NCI-H524 treated with DMSO at 0.1 percent for 48 hours (cell line): ENCODE measurements around the gene AK5.
"Not testable (repeated sequence)": the region's sequence is repeated elsewhere in the genome, so short reads cannot be mapped to it uniquely, and the experiment has no call there.

Experiments used
- DNase-seq: peaks from one replicate; lab custom pipeline; 2025; lab: John Stamatoyannopoulos, UW

AK5 gene

DNA sequence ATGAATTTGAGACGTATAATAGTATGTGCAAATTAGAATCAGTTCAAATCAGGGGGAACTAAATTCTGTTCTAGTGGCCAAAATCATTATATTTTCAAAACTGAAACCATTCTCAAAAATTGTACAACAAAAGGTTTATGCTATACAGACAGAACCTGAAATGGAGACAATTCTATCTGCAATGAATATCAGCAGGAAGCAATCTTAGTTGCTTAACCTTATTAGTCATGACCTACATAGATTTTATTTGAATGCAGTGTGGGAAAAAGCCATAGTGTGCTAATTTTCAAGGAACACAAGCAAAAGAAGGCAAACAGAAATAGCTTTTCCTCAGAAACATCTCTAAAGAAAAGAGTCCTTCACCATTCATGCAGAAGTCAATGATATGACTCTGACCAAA is 6.5 kb downstream of the AK5 start:
- no peak for DNase-seq

DNA sequence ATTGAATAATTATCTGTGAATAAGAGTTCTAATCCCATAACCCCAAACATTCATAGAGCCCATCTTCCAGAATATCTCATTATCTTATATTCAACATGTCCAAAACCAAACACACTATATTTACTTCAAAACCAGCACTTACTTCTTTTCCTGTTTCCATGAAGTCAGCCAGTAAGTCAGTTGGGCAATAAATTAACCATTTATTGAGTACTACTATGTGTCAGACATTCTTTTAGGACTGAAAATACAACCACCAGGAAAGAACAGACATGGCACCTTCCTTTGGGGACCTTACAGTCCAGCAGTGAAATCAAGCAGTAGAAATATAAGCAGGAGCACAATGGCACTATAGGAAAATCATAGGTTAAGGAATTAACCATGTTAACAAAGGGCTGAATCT is 8.8 kb downstream of the AK5 start:
- no peak for DNase-seq

DNA sequence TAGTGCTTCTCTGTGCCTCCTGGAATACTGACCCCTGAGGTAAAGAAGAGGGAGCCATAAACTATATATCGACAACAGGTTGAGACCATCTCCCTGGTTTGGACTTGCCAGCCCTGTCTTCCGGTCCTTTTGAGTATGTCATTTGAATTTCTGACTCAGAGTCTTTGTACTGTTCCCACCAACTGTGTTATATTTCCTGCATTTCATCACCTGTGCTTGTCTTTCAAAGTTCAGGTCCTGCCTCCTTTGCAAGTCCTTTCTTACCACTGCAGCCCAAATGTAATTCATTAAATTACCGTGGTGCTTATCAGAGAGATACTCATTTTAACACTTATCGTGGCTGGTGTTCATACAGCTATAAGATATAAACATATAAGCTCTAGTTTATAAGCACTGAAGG is 10.7 kb downstream of the AK5 start:
- no peak for DNase-seq

DNA sequence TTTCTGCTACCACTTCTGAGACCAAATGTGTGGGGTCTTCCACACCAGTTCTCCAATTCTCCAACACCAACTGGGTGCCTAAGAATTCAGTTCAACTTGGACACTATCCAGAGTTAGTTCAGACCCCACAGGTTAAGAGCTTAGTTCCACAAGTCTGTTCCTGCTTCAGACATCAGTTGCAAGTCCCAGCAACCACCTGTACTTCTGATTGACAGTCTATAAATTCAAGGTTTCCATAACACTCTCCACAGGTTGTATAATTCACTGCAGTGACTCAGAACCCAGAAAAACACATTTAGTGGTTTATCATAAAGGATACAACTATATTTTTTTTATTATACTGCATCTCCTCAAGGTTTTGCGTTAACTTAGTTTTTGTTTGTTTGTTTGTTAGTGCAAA is 18.7 kb downstream of the AK5 start:
- DNase-seq: no peak

DNA sequence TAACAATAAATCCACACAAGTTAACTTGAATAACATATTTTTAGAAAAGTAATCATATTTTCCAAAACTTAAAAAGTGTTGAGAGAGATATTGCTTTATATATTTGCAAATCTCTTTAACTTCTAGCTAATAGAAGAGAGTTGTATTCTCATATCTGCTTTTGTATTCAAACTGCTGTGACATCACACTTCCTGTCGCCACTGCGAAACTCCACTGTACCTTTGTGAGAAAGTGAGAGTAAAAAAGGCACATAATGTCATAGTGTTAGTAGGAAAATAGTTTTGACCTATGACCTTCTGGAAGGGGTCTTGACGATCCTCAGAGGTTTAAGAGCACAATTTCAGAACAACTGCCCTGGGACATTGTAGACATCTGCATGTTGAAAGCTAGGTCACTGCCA is 21.6 kb downstream of the AK5 start:
- no peak for DNase-seq

DNA sequence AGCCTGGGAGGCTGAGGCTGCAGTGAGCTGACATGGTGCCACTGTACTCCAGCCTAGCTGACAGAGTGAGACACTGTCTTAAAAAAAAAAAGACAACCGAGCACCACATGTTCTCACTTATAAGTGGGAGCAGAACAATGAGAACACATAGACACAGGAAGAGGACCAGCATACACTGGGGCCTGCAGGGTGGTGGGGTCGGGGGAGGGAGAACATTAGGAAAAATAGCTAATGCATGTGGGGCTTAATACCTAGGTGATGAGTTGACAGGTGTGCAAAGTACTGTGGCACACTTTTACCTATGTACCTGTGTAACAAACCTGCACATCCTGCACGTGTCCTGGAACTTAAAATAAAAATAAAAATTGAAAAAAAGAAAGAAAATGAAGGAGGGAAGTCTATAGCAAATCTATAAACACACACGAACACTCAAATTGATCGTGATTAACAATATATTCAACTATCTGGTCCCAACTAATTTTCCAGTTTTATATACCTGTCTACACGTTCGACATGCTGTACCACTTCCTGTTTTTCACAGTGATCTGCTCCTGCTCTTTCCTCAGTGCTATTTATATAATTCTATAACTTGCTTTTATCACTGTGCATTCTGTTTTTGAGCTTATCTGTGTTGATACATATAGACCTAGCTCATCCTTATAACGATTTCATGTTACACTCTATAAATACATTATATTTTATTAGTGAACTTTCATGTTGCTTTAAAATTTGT is 27.2 kb downstream of the AK5 start:
- no peak for DNase-seq

DNA sequence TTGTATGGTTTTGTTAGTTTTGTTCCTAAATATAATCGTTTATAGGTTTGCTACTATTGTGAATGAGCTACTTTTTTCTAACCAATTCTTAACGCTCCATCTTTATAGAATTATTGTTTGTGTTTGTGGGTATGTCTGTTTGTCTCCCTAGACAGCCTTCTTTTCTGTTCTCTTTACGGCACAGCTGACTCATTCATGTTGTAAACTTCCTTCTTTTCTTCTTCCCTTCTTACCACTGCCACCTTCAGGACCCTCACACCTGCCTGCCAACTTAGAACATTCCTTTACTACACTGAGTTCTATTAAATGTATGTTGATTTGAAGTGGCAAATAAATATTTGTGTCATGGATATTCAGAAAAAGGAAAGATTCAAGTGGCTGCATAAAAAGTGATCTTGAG is 29.1 kb downstream of the AK5 start:
- no peak for DNase-seq

DNA sequence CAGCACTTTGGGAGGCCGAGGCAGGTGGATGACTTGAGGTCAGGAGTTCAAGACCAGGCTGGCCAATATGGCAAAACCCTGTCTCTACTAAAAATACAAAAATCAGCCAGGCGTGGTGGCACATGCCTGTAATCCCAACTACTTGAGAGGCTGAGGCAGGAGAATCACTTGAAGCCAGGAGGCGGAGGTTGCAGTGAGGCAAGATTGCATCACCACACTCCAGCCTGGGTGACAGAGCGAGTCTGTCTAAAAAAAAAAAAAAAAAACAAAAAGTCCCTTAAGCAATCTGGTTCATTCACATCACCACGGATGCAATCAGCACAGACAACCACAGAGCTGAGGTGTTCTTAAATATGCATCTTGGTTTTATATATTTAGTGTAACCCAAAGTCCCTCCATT is 30.5 kb downstream of the AK5 start:
- DNase-seq: not testable (repeated sequence)

DNA sequence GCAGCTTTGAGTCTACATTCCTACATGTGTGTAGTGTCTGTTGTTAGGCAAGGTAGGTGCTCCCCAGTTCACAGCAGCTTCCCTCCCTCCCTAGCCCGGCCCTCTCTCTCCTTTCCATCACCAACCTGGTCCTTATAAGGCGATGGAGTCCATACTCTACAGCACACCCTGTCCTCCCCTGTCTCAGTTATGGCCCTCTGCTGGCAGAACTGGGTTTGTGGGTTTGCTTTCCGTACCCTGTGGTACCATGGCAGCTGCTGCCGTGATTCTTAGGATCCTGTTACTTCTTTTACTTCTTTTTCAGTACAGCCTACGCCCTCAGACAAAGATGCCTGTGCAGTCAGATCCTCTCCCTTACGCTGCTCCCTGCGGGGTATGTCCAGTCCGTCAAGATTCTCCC is 31.7 kb downstream of the AK5 start:
- no peak for DNase-seq

DNA sequence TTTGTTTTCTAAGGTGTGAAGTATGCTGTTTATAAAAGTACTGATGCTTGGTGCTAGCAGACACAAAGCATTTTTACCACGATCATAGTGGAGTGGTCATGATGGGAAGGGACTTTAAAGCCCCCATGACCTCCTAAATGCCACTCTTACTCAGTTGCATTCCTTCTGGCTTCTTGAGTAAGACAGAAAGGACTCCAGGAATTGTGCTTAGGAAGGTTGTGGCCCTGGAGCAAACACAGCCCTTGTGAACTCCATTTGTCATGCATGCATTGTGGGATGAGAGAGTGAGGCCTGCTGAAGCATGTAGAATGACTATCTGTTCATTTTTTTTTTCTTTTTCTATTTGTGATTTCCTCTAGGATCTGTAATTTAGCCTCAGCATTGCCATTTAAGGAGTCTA is 34.2 kb downstream of the AK5 start:
- DNase-seq: no peak

DNA sequence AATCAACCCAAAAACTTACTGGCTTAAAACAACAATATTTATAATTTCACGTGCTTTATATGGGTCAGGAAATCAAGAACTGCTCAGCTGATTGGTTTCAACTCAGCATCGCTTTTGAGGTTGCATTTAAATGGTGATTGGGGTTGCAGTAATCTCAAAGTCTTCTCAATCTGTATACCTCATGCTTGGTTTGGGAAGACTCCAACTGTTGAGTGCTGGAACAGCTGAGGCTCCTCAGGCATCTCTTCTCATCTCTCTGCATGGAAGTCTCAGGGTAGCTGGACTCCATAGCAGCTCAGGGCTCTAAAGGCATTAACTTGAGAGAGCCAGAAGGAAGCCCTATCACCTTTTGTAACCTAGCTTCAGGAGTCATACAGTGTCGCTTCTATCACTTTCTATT is 35.1 kb downstream of the AK5 start:
- no peak for DNase-seq

DNA sequence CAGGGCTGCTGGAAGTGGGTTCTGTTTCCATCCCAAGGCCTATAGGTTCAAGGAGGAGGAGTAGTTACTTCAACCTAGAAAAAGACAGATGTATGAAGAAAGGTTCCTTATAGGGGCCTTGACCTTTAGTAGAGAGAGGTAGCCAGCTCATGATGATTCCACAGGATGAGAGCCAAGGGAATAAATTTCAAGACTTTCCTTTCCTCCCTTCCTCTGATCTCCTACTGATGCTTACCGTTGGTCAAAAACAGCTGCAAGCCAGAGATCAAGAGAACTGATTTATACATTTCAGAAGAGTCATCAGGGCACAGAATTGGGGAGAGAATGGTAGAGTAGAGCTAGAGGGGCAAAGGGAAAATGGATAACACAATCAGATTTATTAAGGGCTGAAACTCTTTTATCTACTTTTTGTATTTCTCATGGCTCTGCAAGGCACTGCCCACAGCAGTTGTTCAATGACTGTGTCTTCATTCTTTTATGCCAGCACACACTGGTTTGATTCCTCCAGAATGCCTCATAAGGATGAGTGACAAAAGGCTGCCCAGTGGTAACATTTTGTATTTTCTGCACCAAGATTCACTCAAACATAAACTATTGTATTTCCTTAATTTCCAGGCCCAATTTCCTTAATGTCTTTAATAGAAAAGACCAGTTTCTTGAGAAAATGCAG is 37.4 kb downstream of the AK5 start:
- no peak for DNase-seq

DNA sequence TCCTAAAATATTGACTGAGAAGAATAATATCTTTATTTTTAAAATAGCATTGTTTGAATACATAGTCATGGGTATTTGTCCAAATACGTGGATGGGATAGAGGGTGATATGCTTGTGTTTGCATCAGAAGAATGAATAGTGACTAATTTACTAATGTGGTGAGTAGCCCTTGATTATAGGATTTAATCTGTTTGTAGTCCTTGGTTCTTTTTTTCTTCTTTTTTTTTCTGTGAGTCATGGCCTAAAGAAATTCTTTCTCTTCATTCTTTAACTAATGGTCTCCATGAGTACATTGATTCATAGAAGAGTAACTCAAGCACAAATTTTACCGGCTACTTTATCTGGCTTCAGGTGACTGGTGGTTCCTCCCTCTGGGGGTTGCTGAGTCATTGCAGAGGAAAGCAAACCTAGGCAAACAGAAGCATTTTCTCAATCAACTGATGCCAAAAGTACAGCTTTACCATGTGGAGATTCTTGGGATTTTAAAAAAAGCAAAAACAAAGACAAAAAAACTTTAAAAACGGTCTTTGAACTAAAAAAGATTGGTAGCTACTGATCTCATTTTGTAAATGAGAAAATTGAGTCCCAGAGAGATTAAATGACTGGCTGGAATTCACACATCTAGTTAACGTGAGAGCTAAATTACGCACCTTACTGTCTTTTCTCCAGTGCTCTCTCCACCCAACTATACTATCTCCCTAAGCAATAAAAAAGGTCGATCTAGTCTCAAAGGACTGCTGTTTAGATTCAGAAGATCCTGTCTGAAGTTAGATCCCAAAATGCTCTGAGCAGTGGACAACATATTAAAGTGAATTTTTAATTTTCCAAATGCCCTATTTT is 40.5 kb downstream of the AK5 start:
- DNase-seq: no peak

DNA sequence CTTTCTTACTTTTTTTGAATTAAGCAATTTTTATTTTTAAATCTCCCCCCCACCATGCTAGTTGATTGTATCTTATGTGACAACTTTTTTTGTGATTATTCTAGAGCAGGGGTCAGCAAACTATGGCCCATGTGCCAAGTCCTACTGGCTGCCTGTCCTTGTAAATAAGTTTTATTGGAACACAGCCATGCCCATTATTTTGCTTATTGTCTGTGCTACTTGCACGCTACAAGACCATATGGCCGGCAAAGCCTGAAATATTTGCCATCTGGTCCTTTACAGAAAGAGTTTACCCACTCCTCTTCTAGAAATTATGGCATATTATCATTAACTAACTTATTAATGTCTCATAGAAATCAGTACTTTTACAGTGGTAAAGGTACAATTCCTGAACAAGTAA is 51.7 kb downstream of the AK5 start:
- peak; percentile 57 for DNase-seq

DNA sequence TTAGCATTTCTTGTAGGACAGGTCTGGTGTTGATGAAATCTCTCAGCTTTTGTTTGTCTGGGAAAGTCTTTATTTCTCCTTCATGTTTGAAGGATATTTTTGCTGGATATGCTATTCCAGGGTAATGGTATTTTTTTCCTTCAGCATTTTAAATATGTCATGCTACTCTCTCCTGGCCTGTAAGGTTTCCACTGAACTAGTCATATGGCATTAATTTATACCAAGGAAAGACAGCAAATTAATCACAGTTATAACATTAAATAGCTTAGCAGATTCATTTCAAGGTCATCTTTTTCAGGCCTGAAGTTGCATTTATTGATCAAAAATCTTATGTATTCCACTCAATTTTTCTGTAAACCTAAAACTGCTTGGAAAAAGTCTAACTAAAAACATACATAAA is 54.9 kb downstream of the AK5 start:
- DNase-seq: no peak

DNA sequence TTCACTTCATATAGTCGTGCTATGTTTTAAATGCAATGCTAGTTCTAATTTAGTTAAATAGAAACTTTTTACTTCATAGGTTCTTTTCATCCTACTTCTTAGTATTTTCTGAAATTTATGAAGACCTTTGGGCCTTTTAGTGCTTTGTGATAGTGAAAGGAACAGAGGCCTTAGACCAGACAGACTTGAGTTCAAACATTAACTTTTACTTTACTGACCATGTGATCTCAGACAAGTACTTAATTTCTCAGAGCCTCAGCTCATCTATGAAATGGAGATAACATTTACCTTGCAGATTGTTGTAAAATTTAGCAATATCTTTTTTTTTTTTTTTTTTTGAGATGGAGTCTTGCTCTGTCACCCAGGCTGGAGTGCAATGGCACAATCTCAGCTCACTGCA is 57.5 kb downstream of the AK5 start:
- no peak for DNase-seq

DNA sequence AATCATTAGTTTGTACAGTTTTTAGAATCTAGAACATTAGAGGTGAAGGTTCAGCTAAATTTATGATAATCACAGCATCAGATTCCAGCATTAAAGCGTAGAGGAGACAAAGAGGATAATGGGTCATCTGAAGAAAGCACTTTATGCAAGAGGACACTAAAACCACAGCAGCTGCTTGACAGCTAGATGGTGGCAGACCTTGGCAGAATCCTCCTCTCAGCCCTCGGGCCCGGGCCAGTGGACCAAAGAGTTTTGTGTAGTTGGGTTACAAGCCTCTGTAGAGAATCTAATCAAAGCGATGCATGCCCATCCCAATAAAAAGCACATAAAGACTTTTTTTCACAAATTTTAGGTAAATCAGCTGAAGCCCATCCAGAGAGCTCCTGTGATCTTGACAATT is 59.4 kb downstream of the AK5 start:
- no peak for DNase-seq

DNA sequence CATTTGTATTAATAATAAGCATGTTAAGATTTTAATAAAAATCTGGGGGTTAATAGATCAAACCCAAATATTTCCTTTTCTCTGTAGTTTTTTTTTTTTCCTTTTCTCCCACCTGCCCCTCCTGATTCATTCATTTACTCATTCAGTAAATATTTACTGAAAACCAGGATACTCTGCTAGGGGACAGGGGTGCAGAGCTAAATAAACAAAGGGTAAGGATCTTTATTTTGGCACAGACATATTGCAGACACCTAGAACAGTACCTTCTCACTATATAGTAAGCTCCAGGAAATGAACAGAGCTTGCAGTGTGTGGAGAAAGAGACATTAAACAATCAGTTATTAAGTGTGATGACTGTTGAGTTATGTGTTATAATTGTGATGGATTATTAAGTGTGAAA is 60.9 kb downstream of the AK5 start:
- no peak for DNase-seq

DNA sequence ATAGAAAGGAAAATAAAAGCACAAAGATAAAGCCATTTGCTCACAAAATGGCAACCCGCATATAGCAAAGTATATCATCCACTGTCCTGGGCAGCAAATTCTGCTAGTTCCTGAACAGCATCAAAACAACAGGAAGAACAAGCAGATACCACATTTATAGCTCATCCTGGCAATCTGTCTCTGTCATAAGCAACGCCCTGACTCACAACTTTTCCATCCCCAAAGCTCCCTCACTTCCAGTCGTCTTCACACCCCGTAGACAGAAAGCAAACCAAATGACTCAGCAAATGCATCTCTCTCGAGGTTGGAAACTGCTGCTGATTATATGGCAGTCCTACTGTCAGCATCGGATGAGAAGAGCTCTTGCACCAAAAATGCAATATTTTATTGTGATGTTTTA is 65.8 kb downstream of the AK5 start:
- DNase-seq: no peak

DNA sequence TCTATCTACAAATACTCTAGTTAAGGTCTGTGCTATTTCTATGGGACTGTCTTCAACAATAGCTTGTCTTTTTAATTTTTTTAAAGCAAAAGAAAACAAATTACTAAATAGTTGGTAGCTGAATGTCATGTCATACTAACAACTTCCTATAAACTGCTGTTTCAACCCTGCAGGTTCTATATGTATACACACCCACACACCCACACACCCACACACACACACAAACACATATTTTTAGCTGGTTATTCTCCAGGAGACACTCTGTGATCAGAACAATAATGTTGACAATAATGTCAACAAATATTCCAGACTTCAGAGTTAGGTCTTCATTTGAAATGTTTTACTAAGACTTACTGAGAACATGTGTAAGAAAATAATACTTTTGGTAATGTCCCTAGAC is 66.7 kb downstream of the AK5 start:
- no peak for DNase-seq

DNA sequence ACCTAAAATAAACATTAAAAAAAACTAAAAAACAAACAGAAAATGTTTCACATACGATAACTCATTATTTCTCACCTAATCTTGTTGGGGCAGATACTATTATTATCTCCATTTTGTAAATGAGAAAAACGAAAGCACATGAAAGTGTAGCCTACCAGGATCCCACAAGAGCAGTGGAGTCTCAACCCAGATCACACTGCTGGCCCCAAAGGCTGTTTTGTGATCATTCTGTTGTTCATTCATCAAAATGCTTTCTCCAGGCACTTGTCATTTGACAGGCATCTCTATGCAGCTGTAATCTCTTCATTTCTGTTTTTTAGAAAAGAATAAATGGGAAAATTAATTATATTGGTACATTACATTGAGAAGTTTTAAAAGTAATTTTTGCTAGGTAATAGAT is 67.5 kb downstream of the AK5 start:
- no peak for DNase-seq

DNA sequence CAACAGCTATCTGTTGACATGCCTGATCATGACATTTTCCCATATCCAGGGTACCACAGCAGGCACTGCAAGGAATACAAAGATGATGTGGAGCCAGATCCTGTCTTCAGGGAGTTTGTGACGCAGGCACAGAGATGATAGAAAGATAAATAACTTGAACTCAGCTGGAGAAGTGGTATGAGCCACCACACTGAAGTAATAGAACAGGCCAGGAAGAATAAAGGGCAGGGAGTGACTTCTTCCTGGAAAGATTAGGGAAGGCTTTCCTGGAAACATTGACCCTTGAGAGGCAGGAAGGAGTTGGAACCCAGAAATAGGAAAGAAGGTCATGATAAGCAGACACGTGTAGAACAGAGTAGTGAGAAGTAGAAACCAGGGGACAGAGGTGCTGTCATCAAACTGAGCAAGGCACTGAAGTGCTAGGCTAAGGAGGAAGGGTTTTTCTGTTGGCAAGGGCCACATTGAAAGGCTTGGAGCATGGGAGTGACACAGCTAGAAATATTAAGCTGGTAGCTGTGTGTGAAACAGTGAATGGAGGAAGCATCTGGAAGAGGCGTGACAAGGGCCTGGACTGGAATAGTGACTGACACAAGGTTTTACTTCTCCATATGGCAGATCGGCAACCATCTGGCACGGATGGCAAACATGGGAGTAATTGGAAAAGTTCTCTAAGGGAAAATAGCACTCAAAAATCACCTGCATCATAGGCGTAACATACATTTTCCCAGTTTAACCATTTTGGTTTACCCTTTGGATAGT is 68.4 kb downstream of the AK5 start:
- peak; percentile 69 for DNase-seq
